Hepatocyte (in vitro differentiated cells): ENCODE results near the gene AANAT. TPM values are rescaled to one million over a fixed set of nuclear protein-coding genes. Genes with fewer than 3 reads are reported as not detected.
A peak's percentile ranks its signal among the peaks of the same experiment; 100 is the strongest.

Experiments used
- DNase-seq: peaks from one replicate; pipeline ENCODE4 v3.0.0-alpha.2; 2016; ENCODE audit warnings: low spot score
- H2AFZ ChIP-seq: fragments of 200-600 bp; sonication (generic); 2 replicates; pipeline ENCODE4 v1.6.0; 2016; ENCODE audit warnings: antibody characterized with exemption, mild to moderate bottlenecking
- H3K27ac ChIP-seq: fragments of 200-600 bp; sonication (generic); 2 replicates; pipeline ENCODE4 v1.5.1; 2016; ENCODE audit warnings: mild to moderate bottlenecking
- H3K27me3 ChIP-seq: fragments of 200-600 bp; sonication (generic); 2 replicates; pipeline ENCODE4 v1.6.1; 2016
- H3K36me3 ChIP-seq: fragments of 200-600 bp; sonication (generic); replicated peaks from 2 replicates; pipeline ENCODE4 v1.5.1; 2016; ENCODE audit warnings: low read depth; ENCODE audit not compliant: insufficient read depth
- H3K4me1 ChIP-seq: fragments of 200-600 bp; sonication (generic); 2 replicates; pipeline ENCODE4 v1.5.1; 2016; ENCODE audit warnings: mild to moderate bottlenecking, moderate library complexity; ENCODE audit not compliant: insufficient read depth
- H3K4me2 ChIP-seq: fragments of 200-600 bp; sonication (generic); 2 replicates; pipeline ENCODE4 v1.6.0; 2016
- H3K4me3 ChIP-seq: fragments of 200-600 bp; sonication (generic); 2 replicates; pipeline ENCODE4 v1.5.1; 2016; ENCODE audit warnings: mild to moderate bottlenecking
- H3K79me2 ChIP-seq: fragments of 200-600 bp; sonication (generic); 2 replicates; pipeline ENCODE4 v1.6.0; 2017; ENCODE audit warnings: mild to moderate bottlenecking
- H3K9me2 ChIP-seq: fragments of 200-600 bp; sonication (generic); replicated peaks from 2 replicates; pipeline ENCODE4 v1.6.0; 2017; ENCODE audit warnings: mild to moderate bottlenecking; ENCODE audit not compliant: insufficient read depth
- H3K9me3 ChIP-seq: fragments of 200-600 bp; sonication (generic); 2 replicates; pipeline ENCODE4 v1.5.1; 2016; ENCODE audit warnings: low read depth, mild to moderate bottlenecking
- H4K20me1 ChIP-seq: fragments of 200-600 bp; sonication (generic); 2 replicates; pipeline ENCODE4 v1.6.0; 2016; ENCODE audit warnings: mild to moderate bottlenecking; ENCODE audit not compliant: insufficient read depth, poor library complexity, severe bottlenecking
- EZH2 ChIP-seq: fragments of 200-600 bp; sonication (generic); IDR thresholded peaks from 2 replicates; pipeline ENCODE4 v1.6.1; 2016; ENCODE audit warnings: antibody characterized with exemption, mild to moderate bottlenecking, borderline replicate concordance
- EZH2phosphoT487 ChIP-seq: fragments of 200-600 bp; sonication (generic); IDR thresholded peaks from one replicate; pipeline ENCODE4 v1.6.1; 2018; ENCODE audit warnings: antibody characterized with exemption, mild to moderate bottlenecking, low read depth, moderate library complexity; ENCODE audit not compliant: unreplicated experiment, severe bottlenecking
- WGBS: methylation state at CpG from one replicate; pipeline ENCODE4 v1.1.6; 2016; ENCODE audit warnings: low lambda C conversion rate; ENCODE audit errors: missing lambda C conversion rate; 5-methylcytosine and 5-hydroxymethylcytosine counted together
- polyA plus RNA-seq: library from polyadenylated mRNA; unstranded; fragments of >200 nt; fragmentation: Nextera tagmentation; extraction: Ambion mirVana; gene quantifications from 2 replicates; pipeline ENCODE4 v1.2.1, GENCODE V29; 2016
- total RNA-seq: library from RNA; depleted of rRNA; stranded (reverse); fragments of >200 nt; gene quantifications from 2 replicates; pipeline ENCODE4 v1.2.3, GENCODE V29; 2014
- TF ChIP-seq, protein P1 (sequence below): fragments of 200-600 bp; sonication (generic); IDR thresholded peaks from 2 replicates; pipeline ENCODE4 v1.5.1; 2016; ENCODE audit warnings: antibody characterized with exemption, mild to moderate bottlenecking; ENCODE audit not compliant: poor library complexity

Gene AANAT
- total and polyA plus RNA-seq, 2 experiments from 2014 or later, result not detected

DNA sequence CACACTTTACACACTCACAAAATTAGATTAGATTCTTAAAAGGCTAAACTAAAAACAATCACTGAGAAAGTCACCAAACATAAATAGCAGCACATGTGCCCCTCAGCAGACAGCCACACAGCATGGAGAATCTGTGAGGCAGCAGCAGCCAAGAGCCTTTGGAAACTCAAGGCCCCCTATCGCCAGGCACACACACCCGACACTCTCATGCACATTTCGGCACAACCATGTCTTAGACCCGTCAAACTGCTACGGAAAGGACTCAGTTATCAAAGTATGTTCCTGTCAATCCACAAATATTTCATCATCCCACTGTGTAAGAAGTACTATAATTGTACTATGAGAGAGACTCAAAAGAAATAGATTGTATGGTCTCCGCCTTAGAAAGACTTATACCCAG lies 35.4 kb upstream of the AANAT start:
- no peak for DNase-seq
- TF ChIP-seq, protein P1, sequence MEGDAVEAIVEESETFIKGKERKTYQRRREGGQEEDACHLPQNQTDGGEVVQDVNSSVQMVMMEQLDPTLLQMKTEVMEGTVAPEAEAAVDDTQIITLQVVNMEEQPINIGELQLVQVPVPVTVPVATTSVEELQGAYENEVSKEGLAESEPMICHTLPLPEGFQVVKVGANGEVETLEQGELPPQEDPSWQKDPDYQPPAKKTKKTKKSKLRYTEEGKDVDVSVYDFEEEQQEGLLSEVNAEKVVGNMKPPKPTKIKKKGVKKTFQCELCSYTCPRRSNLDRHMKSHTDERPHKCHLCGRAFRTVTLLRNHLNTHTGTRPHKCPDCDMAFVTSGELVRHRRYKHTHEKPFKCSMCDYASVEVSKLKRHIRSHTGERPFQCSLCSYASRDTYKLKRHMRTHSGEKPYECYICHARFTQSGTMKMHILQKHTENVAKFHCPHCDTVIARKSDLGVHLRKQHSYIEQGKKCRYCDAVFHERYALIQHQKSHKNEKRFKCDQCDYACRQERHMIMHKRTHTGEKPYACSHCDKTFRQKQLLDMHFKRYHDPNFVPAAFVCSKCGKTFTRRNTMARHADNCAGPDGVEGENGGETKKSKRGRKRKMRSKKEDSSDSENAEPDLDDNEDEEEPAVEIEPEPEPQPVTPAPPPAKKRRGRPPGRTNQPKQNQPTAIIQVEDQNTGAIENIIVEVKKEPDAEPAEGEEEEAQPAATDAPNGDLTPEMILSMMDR, result no peak
- no peak for TF ChIP-seq EZH2
- TF ChIP-seq EZH2phosphoT487, result no peak
- Histone ChIP-seq H3K4me3 (no peak overlapping the region), H3K79me2 (peaks cover 76% of the 10 kb centered on the region), H3K4me2 (no peak overlapping the region), H3K36me3 (no peaks in the 10 kb centered on the region), H3K27me3 (no peaks in the 10 kb centered on the region), H2AFZ (no peak overlapping the region), H3K9me2 (no peaks in the 10 kb centered on the region), H3K4me1 (no peaks in the 10 kb centered on the region), H3K9me3 (no peaks in the 10 kb centered on the region), H4K20me1 (peaks cover 40% of the 10 kb centered on the region), H3K27ac (no peak overlapping the region)
- 84% methylated on average over 6 of the region's 6 CpGs for WGBS

GRCh38 chr17:76432712-76433336 lies 34.6 kb upstream of the AANAT start:
- TF ChIP-seq, protein P1, result peak; percentile 18
- TF ChIP-seq EZH2phosphoT487, result no peak
- no peak for TF ChIP-seq EZH2
- WGBS, result 89% methylated on average over 3 of the region's 3 CpGs
- H3K9me2 ChIP-seq, result no peaks in the 10 kb centered on the region
- no peak overlapping the region for H3K27ac ChIP-seq
- H3K4me2 ChIP-seq, result no peak overlapping the region
- no peaks in the 10 kb centered on the region for H3K36me3 ChIP-seq
- H3K79me2 ChIP-seq, result peaks cover 78% of the 10 kb centered on the region
- H3K9me3 ChIP-seq, result no peaks in the 10 kb centered on the region
- no peaks in the 10 kb centered on the region for H3K27me3 ChIP-seq
- no peak overlapping the region for H3K4me3 ChIP-seq
- no peaks in the 10 kb centered on the region for H3K4me1 ChIP-seq
- no peak overlapping the region for H2AFZ ChIP-seq
- no peak for DNase-seq
- peaks cover 46% of the 10 kb centered on the region for H4K20me1 ChIP-seq

GRCh38 chr17:76433693-76434092 lies 33.7 kb upstream of the AANAT start:
- Histone ChIP-seq H2AFZ (no peak overlapping the region), H3K36me3 (no peaks in the 10 kb centered on the region), H3K79me2 (peaks cover 83% of the 10 kb centered on the region), H3K27ac (no peak overlapping the region), H4K20me1 (peaks cover 46% of the 10 kb centered on the region), H3K9me3 (no peaks in the 10 kb centered on the region), H3K4me2 (no peak overlapping the region), H3K4me1 (no peaks in the 10 kb centered on the region), H3K9me2 (no peaks in the 10 kb centered on the region), H3K27me3 (no peaks in the 10 kb centered on the region), H3K4me3 (no peak overlapping the region)
- 97% methylated on average over 9 of the region's 9 CpGs for WGBS
- DNase-seq, result no peak
- TF ChIP-seq EZH2phosphoT487 (no peak), EZH2 (no peak)
- TF ChIP-seq, protein P1, result no peak

- no peaks in the 10 kb centered on the region for H3K36me3 ChIP-seq
- no peaks in the 10 kb centered on the region for H3K9me2 ChIP-seq
- H3K4me1 ChIP-seq, result peaks cover 3% of the 10 kb centered on the region
- no peaks in the 10 kb centered on the region for H3K27me3 ChIP-seq
- H3K4me2 ChIP-seq, result no peak overlapping the region
- DNase-seq, result no peak
- H3K4me3 ChIP-seq, result no peak overlapping the region
- no peak overlapping the region for H3K27ac ChIP-seq
- WGBS, result 97% methylated on average over 7 of the region's 7 CpGs
- H2AFZ ChIP-seq, result no peak overlapping the region
- H4K20me1 ChIP-seq, result peaks cover 58% of the 10 kb centered on the region
- no peak for TF ChIP-seq EZH2
- TF ChIP-seq, protein P1, result no peak
- no peak for TF ChIP-seq EZH2phosphoT487
- H3K79me2 ChIP-seq, result peaks cover 89% of the 10 kb centered on the region
- no peaks in the 10 kb centered on the region for H3K9me3 ChIP-seq
Measured at GRCh38 chr17:76434870-76435269, 32.5 kb upstream of the AANAT start.
